K562 (cell line): ENCODE measurements around the gene POLE2. TPM values are rescaled to one million over a fixed set of nuclear protein-coding genes. Genes with fewer than 3 reads are reported as not detected.

Source experiments
- E2F6 ChIP-seq, 2 experiments: IDR thresholded peaks; 2 replicates each; pipeline ENCODE4 v1.6.1; 2011; ENCODE audit warnings: borderline replicate concordance in 1 of 2, control low read depth in 1 of 2, low read depth in 1 of 2, low read length in 1 of 2, mild to moderate bottlenecking in 1 of 2, mixed read lengths in 1 of 2, moderate library complexity in 1 of 2; ENCODE audit not compliant: insufficient read depth in 1 of 2, insufficient read length in 1 of 2, poor library complexity in 1 of 2, severe bottlenecking in 1 of 2; ENCODE audit errors: extremely low read depth in 1 of 2
- EHMT2 ChIP-seq: fragments of 450-650 bp; IDR thresholded peaks from 2 replicates; pipeline ENCODE4 v1.6.1; 2018; ENCODE audit warnings: antibody characterized with exemption
- HDAC6 ChIP-seq: IDR thresholded peaks from 2 replicates; pipeline ENCODE4 v1.6.1; 2012; ENCODE audit warnings: low read depth, mild to moderate bottlenecking, control low read depth, inconsistent platforms, low read length, moderate library complexity
- HMGN3 ChIP-seq: IDR thresholded peaks from 2 replicates; pipeline ENCODE4 v1.6.1; 2011; ENCODE audit warnings: borderline replicate concordance, low read depth, mild to moderate bottlenecking, mixed read lengths, low read length; ENCODE audit not compliant: insufficient read length; ENCODE audit errors: extremely low read depth
- MED1 ChIP-seq: sonication (generic); formaldehyde crosslinking; IDR thresholded peaks from 2 replicates; pipeline ENCODE4 v1.8.1; 2023; ENCODE audit warnings: missing genetic modification reagents, borderline replicate concordance
- MTA2 ChIP-seq: fragments of 450-650 bp; IDR thresholded peaks from 2 replicates; pipeline ENCODE4 v1.6.1; 2016; ENCODE audit warnings: low read depth
- RBM22 ChIP-seq: fragments of 200-400 bp; formaldehyde crosslinking; IDR thresholded peaks from 2 replicates; pipeline ENCODE4 v1.6.1; 2018; ENCODE audit warnings: low read length, low read depth; ENCODE audit not compliant: poor library complexity, severe bottlenecking
- RNF219 ChIP-seq: fragments of 250-450 bp; sonication (Bioruptor Pico); IDR thresholded peaks from 2 replicates; pipeline ENCODE4 v1.5.0; 2022; ENCODE audit warnings: mild to moderate bottlenecking
- XRCC3 ChIP-seq: fragments of 450-650 bp; IDR thresholded peaks from 2 replicates; pipeline ENCODE4 v1.6.1; 2017; ENCODE audit warnings: mild to moderate bottlenecking, moderate library complexity
- polyA plus RNA-seq, 8 experiments: library from polyadenylated mRNA; depleted of rRNA in 4 of 8; stranded (reverse) in 5 of 8; unstranded in 3 of 8; fragments of >200 nt; fragmentation: Nextera tagmentation in 2 of 8; fragmentation: Illumina TruSeq in 1 of 8; extraction: Ambion mirVana in 2 of 8; extraction: Trizol in 1 of 8; gene quantifications; 2 replicates each; pipeline versions ENCODE4 v1.2.1 to v1.2.3, GENCODE V29; 2011 to 2014; ENCODE audit warnings: inconsistent platforms in 1 of 8, missing spikeins in 1 of 8
- total RNA-seq, 7 experiments: library from RNA; depleted of rRNA in 6 of 7; stranded (reverse); fragments of >200 nt in 6 of 7; fragmentation: Illumina TruSeq in 2 of 7; extraction: Trizol in 2 of 7; gene quantifications; 2 replicates each; pipeline versions ENCODE4 v1.2.1 to v1.2.3, GENCODE V29; 2011 to 2021; ENCODE audit warnings: low replicate concordance in 1 of 7
- TF ChIP-seq, protein P1 (sequence below), 2 experiments: IDR thresholded peaks; 2 replicates each; pipeline ENCODE4 v1.6.1; 2012; ENCODE audit warnings: improper control_type of control experiment in 2 of 2, low read depth in 2 of 2, low read length in 2 of 2, borderline replicate concordance in 1 of 2
- TF ChIP-seq, protein P2 (sequence below), 2 experiments: fragments of 450-650 bp; formaldehyde crosslinking in 1 of 2; IDR thresholded peaks; 2 replicates each; pipeline versions ENCODE4 v1.4.0 to v1.6.1; 2014 to 2020; ENCODE audit warnings: mild to moderate bottlenecking in 2 of 2, borderline replicate concordance in 1 of 2, low read depth in 1 of 2

POLE2 gene
- total and polyA plus RNA-seq, 9 of the 15 experiments (the other 6 are each of a cell fraction or from before 2014, with no cell fraction given): 30.7 to 78.4 (median 55.4) TPM

DNA sequence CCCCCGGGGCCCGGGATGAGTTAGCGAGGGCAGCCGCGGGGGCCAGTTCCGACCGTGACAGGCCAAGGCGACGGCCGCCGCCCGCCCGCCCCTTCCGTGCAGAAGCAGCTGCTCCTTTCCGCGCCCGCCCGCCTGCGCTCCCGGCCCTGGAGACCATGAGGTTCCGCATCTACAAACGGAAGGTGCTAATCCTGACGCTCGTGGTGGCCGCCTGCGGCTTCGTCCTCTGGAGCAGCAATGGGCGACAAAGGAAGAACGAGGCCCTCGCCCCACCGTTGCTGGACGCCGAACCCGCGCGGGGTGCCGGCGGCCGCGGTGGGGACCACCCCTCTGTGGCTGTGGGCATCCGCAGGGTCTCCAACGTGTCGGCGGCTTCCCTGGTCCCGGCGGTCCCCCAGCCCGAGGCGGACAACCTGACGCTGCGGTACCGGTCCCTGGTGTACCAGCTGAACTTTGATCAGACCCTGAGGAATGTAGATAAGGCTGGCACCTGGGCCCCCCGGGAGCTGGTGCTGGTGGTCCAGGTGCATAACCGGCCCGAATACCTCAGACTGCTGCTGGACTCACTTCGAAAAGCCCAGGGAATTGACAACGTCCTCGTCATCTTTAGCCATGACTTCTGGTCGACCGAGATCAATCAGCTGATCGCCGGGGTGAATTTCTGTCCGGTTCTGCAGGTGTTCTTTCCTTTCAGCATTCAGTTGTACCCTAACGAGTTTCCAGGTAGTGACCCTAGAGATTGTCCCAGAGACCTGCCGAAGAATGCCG, 66.7 kb downstream of the POLE2 start (continued):
- TF ChIP-seq E2F6 (IDR thresholded peaks at IDR 0.05; ENCODE audit: borderline replicate concordance in 1 of 2, extremely low read depth in 1 of 2, insufficient read depth in 1 of 2, insufficient read length in 1 of 2, low read depth in 1 of 2, low read length in 1 of 2, poor library complexity in 1 of 2, severe bottlenecking in 1 of 2) (peak; percentile 43 to 87), XRCC3 (no peak), MED1 (CRISPR knock-in tag) (no peak), MTA2 (no peak), HMGN3 (peak; percentile 40), EHMT2 (no peak), RBM22 (peak; percentile 12), HDAC6 (no peak), RNF219 (CRISPR knock-in tag) (no peak)
- TF ChIP-seq, protein P1, sequence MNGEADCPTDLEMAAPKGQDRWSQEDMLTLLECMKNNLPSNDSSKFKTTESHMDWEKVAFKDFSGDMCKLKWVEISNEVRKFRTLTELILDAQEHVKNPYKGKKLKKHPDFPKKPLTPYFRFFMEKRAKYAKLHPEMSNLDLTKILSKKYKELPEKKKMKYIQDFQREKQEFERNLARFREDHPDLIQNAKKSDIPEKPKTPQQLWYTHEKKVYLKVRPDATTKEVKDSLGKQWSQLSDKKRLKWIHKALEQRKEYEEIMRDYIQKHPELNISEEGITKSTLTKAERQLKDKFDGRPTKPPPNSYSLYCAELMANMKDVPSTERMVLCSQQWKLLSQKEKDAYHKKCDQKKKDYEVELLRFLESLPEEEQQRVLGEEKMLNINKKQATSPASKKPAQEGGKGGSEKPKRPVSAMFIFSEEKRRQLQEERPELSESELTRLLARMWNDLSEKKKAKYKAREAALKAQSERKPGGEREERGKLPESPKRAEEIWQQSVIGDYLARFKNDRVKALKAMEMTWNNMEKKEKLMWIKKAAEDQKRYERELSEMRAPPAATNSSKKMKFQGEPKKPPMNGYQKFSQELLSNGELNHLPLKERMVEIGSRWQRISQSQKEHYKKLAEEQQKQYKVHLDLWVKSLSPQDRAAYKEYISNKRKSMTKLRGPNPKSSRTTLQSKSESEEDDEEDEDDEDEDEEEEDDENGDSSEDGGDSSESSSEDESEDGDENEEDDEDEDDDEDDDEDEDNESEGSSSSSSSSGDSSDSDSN (IDR thresholded peaks at IDR 0.05; ENCODE audit: borderline replicate concordance in 1 of 2, low read depth in 2 of 2, low read length in 2 of 2): 0 out of 4 replicates have a peak, but pooled peaks of 1 of the 2 experiments have one; percentile 2
- TF ChIP-seq, protein P2, sequence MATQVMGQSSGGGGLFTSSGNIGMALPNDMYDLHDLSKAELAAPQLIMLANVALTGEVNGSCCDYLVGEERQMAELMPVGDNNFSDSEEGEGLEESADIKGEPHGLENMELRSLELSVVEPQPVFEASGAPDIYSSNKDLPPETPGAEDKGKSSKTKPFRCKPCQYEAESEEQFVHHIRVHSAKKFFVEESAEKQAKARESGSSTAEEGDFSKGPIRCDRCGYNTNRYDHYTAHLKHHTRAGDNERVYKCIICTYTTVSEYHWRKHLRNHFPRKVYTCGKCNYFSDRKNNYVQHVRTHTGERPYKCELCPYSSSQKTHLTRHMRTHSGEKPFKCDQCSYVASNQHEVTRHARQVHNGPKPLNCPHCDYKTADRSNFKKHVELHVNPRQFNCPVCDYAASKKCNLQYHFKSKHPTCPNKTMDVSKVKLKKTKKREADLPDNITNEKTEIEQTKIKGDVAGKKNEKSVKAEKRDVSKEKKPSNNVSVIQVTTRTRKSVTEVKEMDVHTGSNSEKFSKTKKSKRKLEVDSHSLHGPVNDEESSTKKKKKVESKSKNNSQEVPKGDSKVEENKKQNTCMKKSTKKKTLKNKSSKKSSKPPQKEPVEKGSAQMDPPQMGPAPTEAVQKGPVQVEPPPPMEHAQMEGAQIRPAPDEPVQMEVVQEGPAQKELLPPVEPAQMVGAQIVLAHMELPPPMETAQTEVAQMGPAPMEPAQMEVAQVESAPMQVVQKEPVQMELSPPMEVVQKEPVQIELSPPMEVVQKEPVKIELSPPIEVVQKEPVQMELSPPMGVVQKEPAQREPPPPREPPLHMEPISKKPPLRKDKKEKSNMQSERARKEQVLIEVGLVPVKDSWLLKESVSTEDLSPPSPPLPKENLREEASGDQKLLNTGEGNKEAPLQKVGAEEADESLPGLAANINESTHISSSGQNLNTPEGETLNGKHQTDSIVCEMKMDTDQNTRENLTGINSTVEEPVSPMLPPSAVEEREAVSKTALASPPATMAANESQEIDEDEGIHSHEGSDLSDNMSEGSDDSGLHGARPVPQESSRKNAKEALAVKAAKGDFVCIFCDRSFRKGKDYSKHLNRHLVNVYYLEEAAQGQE (IDR thresholded peaks at IDR 0.05; ENCODE audit: borderline replicate concordance): 0 out of 2 replicates have a peak, but pooled peaks have one; percentile 1
- TF ChIP-seq, protein P2 (CRISPR knock-in tag; IDR thresholded peaks at IDR 0.05; ENCODE audit: low read depth): no peak
